ENCODE data around the gene DRD3.

DRD3 gene

DNA sequence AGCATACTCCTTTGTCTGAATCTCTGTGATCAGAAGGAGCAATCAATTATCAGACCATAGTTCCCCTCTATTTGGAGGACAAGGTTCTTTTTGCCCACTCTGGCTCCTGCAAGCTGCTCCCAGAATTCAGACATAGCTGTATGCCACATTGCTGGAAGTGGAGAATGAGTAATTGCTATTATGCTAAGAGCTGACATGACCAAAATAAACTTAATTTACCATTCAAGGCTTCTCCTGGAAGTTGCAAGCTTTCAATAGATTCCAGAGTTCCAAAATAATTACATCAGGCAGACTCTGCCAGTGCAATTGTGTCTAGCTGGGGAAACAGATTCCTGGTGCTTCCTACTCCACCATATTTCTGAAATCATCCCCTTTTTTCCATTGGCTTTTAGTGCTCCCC is 7.6 kb upstream of the DRD3 start:
- H3K4me3 ChIP-seq (ENCODE audit: low read length): no peak overlapping the region
- no peak for DNase-seq (ENCODE audit: low read depth)
- TF ChIP-seq, protein P1, sequence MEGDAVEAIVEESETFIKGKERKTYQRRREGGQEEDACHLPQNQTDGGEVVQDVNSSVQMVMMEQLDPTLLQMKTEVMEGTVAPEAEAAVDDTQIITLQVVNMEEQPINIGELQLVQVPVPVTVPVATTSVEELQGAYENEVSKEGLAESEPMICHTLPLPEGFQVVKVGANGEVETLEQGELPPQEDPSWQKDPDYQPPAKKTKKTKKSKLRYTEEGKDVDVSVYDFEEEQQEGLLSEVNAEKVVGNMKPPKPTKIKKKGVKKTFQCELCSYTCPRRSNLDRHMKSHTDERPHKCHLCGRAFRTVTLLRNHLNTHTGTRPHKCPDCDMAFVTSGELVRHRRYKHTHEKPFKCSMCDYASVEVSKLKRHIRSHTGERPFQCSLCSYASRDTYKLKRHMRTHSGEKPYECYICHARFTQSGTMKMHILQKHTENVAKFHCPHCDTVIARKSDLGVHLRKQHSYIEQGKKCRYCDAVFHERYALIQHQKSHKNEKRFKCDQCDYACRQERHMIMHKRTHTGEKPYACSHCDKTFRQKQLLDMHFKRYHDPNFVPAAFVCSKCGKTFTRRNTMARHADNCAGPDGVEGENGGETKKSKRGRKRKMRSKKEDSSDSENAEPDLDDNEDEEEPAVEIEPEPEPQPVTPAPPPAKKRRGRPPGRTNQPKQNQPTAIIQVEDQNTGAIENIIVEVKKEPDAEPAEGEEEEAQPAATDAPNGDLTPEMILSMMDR (conservative IDR thresholded peaks at IDR 0.05; ENCODE audit: low read length): no peak

DNA sequence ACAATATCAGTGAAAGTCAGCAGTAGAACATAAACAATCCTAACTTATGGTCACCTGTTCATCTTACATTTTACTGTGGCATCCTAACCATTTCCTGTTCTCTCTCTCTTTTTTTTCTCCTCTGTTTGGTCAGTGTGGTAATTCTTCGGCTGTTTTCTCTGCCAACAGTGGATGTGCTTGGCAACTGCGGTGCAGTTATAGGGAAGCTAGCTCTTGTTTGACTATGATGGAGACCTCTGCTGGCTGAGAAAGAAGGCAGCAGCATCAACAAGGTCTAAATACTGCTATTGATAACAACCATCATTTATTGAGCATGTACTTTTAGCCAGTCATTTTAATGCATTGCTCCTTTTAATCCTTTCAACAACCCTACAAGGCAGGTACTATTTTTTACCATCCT is 723 bp upstream of the DRD3 start:
- no peak overlapping the region for H3K4me3 ChIP-seq (ENCODE audit: low read length)
- TF ChIP-seq, protein P1 (conservative IDR thresholded peaks at IDR 0.05; ENCODE audit: low read length): peak; percentile 46
- peak; percentile 64 for DNase-seq (ENCODE audit: low read depth)

DNA sequence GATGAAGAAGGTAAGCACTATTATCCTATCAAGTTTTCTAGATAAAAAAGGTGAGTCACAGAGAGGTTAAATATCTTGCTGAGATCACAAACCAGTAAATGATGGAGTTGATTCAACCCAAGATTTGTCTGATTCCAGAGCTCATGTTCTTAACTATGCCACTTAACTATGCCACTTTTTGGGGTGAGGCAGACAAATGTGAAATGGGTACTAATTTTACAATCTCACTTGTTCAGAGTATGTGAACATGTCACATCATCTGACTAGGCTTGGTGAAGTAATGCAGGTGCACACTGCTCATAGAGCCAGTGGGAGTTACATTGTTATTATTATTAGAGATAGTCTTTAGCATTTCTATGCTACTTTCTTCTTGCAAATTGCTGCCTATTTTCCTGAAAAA is 2.0 kb downstream of the DRD3 start:
- TF ChIP-seq, protein P1 (conservative IDR thresholded peaks at IDR 0.05; ENCODE audit: low read length): no peak

DNA sequence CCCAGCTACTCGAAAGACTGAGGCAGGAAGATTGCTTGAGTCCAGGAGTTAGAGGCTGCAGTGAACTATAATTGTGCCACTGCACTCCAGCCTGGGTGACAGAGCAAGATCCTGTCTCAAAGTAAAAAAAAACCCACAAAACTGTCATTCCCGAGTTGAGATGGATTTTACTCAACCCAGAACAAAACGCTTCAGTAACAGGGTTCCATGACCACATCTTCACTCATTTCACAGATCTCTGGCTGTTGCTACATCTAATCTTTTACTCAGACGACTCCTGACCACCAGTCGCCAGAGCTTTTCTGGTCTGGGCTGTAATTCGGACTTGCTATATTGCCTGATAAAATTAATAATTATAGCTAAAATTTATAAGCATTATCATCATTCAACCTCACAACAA is 2.4 kb downstream of the DRD3 start:
- no peak overlapping the region for H3K4me3 ChIP-seq (ENCODE audit: low read length)
- TF ChIP-seq, protein P1 (conservative IDR thresholded peaks at IDR 0.05; ENCODE audit: low read length): no peak
- DNase-seq (ENCODE audit: low read depth): no peak

More for the DNA sequence above, 2.0 kb downstream of the DRD3 start:
- DNase-seq (ENCODE audit: low read depth): no peak
- H3K4me3 ChIP-seq (ENCODE audit: low read length): no peak overlapping the region

DNA sequence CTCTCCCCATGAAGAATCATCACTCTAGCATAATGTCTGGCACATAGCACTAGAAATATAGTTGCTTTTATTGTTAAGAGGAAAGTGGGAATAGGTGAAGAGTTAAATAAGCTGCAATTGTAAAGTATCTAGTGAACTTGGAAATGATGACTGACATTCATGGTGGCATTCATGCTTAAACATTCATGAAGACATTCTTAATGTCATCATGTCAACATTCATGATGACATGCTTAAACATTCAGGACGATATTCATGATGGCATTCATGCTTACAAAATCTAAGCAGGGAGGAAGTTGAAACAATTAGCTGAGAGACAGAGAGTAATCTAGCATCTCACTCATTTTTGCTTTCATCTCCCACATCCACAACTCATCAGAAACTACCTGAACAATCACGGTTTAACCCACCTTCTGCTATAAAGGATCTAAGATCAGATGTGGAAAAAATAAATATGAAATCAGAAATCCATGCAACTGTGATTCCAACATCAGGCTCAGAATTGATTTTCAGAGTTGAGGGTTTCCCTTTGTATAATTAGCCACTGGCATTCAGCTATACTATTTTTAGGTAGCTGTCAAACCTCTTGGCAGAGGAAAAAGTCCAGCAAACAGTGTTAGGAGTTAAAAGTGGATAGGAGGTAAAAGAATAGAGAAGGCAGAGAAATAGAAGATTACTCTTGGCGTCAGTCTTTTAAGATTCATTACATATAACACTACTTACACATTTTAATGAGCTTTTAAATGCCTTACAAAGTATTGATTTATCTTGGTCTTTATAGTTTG is 3.5 kb downstream of the DRD3 start:
- no peak for DNase-seq (ENCODE audit: low read depth)
- no peak overlapping the region for H3K4me3 ChIP-seq (ENCODE audit: low read length)
- TF ChIP-seq, protein P1 (conservative IDR thresholded peaks at IDR 0.05; ENCODE audit: low read length): no peak

DNA sequence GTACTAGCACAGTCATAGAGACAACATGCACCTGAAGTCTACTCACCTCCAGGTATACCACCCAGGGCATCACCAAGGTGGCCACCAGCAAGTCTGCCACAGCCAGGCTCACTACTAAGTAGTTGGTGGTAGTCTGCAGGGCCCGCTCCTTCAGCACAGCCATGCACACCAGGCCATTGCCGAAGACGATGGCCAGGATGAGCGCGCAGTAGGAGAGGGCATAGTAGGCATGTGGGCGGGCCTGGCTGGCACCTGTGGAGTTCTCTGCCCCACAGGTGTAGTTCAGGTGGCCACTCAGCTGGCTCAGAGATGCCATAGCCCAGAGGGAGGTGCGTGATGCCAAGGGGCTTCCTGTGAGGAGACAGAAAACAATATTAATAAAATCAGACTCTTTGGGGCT is 7.2 kb downstream of the DRD3 start:
- H3K4me3 ChIP-seq (ENCODE audit: low read length): no peak overlapping the region
- DNase-seq (ENCODE audit: low read depth): no peak
- TF ChIP-seq, protein P1 (conservative IDR thresholded peaks at IDR 0.05; ENCODE audit: low read length): no peak

DNA sequence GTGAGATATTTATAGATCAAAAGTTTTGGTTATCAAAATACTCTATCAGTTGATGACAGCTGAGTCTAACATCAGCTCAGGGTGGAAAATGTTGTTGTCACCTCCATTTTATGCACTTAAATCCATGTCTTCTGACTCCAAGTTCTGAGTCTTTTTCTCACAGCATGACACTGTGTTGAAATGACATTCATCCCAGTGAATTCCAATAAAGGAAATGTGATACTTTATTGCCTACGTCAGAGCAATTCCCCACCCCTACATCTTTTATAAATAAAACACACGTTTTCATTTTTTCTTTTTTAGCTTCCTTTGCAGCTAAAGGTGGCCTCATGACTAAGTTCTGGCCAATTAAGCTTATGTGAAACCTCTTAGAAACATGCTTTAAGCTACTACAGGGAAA is 10.7 kb downstream of the DRD3 start:
- DNase-seq (ENCODE audit: low read depth): no peak
- TF ChIP-seq, protein P1 (conservative IDR thresholded peaks at IDR 0.05; ENCODE audit: low read length): no peak
- H3K4me3 ChIP-seq (ENCODE audit: low read length): no peak overlapping the region
